Fibroblast of the aortic adventitia (primary cell): ENCODE results near the gene SNRNP70. TPM values are rescaled to one million over a fixed set of nuclear protein-coding genes. Genes with fewer than 3 reads are reported as not detected.

Experiments used
- DNase-seq: peaks from one replicate; pipeline ENCODE4 v3.0.0-alpha.2; 2010; ENCODE audit warnings: low read depth
- H3K4me3 ChIP-seq: 2 replicates; pipeline ENCODE4 v1.5.1; 2011; ENCODE audit warnings: low read depth, mild to moderate bottlenecking, control low read depth, low read length, moderate library complexity
- total RNA-seq: library from RNA; depleted of rRNA; stranded (reverse); fragments of >200 nt; gene quantifications from 2 replicates; pipeline ENCODE4 v1.2.3, GENCODE V29; 2012; ENCODE audit warnings: low replicate concordance
- TF ChIP-seq, protein P1 (sequence below): IDR thresholded peaks from 2 replicates; pipeline ENCODE4 v1.5.1; 2011; ENCODE audit warnings: mild to moderate bottlenecking, low read length, control low read depth, inconsistent platforms; ENCODE audit not compliant: insufficient read depth

Gene SNRNP70
- total RNA-seq, 1 donor: 111 TPM

DNA sequence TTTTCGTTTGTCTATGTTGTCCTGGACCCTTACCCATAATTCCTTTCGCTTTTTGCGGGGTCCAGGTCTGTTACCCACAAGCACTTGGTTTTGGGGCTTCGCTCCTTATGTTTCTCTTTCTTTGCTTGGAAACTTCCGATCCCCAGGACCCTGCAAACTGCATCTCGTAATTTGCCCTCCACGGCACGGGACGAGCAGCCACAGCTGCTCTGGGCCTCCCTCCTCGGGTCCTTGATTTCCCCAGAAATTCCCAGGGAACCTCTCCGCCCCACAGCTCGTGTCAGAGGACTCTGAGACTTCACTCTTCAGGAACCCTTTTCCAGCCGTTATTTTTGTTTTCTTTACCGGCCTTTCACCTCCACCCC lies 599 bp downstream of the SNRNP70 start:
- DNase-seq: no peak
- H3K4me3 ChIP-seq: peak overlapping the region; percentile 96
- TF ChIP-seq, protein P1, sequence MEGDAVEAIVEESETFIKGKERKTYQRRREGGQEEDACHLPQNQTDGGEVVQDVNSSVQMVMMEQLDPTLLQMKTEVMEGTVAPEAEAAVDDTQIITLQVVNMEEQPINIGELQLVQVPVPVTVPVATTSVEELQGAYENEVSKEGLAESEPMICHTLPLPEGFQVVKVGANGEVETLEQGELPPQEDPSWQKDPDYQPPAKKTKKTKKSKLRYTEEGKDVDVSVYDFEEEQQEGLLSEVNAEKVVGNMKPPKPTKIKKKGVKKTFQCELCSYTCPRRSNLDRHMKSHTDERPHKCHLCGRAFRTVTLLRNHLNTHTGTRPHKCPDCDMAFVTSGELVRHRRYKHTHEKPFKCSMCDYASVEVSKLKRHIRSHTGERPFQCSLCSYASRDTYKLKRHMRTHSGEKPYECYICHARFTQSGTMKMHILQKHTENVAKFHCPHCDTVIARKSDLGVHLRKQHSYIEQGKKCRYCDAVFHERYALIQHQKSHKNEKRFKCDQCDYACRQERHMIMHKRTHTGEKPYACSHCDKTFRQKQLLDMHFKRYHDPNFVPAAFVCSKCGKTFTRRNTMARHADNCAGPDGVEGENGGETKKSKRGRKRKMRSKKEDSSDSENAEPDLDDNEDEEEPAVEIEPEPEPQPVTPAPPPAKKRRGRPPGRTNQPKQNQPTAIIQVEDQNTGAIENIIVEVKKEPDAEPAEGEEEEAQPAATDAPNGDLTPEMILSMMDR: no peak

DNA sequence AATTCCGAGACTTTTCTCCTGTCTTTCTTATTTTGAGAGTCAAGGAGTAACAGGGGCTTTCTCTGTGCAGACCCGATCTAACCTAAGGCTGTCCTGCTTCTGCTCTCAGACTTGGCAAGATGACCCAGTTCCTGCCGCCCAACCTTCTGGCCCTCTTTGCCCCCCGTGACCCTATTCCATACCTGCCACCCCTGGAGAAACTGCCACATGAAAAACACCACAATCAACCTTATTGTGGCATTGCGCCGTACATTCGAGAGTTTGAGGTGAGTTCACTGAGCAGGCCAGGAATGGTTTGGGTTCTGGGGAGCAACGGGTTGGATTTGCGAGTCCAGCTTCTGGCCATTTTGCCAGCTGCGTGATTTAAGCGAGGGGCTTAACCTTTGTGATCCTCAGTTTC lies 1.0 kb downstream of the SNRNP70 start:
- H3K4me3 ChIP-seq: peak overlapping the region; percentile 96
- TF ChIP-seq, protein P1: no peak
- no peak for DNase-seq

DNA sequence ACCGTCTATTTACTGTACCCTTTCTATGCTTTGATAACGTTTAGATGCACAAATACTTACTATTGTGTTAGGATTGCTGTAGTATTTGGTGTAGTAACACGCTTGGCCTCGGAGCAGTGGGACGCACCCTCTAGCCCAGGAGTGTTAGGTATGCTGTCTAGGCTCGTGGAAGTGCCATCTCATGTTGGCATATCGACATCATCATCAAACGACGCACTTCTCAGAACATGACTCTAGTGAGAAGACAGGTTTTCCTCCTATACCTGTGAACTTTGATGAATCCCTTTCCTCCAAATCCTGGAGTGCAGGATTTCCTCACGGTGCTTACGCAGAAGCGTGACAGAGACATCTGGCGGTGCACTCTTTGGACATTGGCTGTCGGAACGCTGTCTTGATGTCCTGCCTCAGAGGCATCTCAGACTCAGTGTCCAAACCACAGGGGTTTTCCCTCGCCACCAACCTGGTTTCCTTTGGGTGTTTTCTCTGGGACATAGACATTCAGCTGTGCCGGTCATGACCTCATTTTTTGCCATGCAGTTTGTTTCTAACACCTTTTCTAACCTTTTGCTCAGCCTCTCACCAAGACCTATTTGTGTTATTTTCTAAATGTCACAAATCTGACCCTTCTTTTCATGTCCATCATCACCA lies 6.3 kb downstream of the SNRNP70 start:
- no peak for DNase-seq
- TF ChIP-seq, protein P1: no peak
- no peak overlapping the region for H3K4me3 ChIP-seq

DNA sequence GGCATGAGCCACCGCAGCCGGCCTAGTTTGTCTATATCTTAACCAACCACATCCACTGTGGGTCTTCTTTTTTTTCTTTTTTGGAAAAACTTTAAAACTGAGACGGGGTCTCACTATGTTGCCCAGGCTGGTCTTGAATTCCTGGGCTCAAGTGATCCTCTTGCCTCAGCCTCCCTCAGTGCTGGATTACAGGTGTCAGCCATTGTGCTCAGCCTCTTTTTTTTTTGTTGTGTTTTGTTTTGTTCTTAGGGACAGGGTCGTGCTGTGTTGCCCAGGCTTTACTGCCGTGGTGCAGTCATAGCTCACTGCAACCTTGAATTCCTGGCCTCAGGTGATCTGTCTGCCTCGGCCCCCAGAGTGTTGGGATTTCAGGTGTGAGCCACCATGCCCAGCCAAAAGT lies 7.4 kb downstream of the SNRNP70 start:
- no peak overlapping the region for H3K4me3 ChIP-seq
- TF ChIP-seq, protein P1: no peak
- DNase-seq: no peak

DNA sequence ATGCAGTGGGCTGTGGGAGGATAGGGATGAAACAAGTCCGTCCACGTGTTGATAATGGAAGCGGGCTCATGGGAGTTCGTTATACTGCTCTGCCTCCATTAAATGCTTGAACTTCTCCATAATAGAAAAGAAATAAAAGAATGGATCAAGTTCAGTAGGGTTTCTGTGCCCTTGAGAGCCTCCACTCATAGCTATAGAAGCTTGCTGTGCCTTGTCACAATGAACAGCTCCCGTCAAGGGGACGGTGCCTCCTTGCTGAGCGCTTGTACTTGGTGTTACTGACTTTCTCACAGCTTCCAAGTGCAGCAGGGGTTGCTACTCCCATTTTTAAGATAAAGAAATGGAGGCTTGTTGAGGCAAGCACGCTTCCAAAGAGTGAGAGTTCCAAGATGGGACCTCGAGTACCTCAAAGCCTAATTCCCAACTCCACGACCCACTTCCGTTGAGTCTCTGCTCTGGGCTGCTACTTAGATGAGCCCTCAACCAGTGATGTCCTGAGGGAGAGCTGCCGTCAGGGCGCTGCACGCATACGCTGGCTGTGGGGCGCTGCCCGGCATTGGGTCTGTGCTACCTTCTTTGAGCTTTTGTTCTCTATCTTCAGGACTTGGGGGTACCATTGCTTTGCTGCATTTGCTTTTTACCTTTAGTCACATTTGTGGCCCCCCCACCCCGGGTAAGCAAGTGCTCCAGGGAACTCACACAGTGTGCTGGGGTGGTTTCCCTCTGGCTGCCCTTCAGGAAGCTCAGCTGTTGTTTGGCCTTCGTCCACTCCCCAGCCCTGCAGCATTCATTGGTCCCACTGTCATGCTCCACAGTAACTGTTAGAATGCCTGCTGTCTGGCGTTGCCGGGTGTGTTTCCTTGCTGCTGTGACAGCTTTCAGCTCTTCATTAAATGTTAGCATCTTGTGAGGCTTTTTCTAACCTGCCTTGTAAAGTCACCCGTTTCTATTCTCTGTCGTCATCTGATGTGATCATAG lies 9.5 kb downstream of the SNRNP70 start:
- TF ChIP-seq, protein P1: no peak
- peak; percentile 28 for DNase-seq
- H3K4me3 ChIP-seq: no peak overlapping the region

DNA sequence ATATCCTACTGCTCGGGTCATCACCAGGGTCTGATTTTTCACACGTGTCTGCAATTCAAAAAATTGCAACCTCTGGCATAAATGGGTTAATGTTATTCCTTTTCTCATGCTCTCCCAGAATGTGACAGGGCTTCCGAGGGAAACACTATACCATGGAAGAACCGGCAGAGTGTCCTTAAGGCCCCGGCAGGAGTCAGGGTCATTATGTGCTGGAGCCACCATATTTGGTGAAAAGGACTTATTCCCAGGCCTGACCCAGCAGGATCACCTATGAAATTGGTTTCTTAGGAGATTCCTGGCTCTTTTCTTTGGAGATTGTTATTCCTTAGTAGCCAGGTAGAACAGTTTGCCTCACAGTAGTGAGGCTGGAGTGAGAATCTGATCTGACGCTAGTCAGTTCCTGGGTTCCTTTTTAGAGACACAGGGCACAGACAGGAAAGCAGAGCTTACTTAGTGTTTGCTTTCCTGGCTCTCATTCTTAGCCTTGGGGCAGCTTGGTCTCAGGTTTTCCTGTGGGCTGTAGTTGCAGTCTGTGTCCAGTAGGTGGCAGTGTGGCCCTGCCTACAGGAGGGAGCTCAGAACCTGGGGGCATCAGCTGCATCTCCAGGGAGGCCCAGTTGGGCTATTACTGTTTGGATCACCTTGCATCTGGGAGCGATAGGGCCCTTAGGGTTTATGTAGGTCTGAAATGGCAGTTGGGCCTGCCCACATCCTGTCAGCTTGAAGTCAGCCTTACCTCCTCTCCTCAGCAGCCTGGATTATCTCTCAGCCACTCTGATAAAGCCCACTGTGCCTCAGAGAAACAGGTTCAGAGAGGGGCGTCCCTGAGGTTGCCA lies 12.4 kb downstream of the SNRNP70 start:
- DNase-seq: peak; percentile 80
- TF ChIP-seq, protein P1: peak; percentile 99
- H3K4me3 ChIP-seq: no peak overlapping the region
